SKM-1 treated with dmso at 0.1 percent for 144 hours (cell line): ENCODE data around the gene BAMBI.
"Not testable (repeated sequence)": the region's sequence is repeated elsewhere in the genome, so short reads cannot be mapped to it uniquely, and the experiment has no call there.

Source experiments
- DNase-seq: peaks from one replicate; lab custom pipeline; 2025; ENCODE audit not compliant: unreplicated experiment; lab: John Stamatoyannopoulos, UW

The BAMBI gene

GRCh38 chr10:28676968-28677887 lies at the start of gene BAMBI:
TSS of gene BAMBI (plus strand) at chr10:28677521. CDS start at chr10:28677898, 377 bp downstream.
- peak; percentile 68 for DNase-seq

GRCh38 chr10:28628184-28628893 lies 49.0 kb upstream of the BAMBI start:
- peak; percentile 24 for DNase-seq

GRCh38 chr10:28631896-28632583 lies 45.3 kb upstream of the BAMBI start:
- DNase-seq, result no peak

DNA sequence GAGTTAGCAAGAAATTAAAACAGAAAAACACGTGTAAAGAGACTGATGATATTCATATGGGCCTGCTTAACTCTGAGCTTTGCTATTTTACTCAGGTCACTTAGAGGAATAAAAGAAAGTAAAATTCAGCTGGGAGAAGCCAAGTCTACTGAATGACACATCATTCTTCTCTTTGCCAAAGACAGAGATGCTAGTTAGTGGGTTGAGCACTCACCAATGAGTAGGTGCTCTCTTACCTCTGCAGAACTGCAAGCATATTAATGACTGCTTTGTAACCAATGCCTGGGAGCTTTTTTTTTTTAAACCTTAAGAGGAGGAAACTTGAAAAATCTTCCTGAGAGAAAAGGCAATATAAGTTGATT lies 44.8 kb upstream of the BAMBI start:
- DNase-seq, result no peak

GRCh38 chr10:28633750-28634149 lies 43.6 kb upstream of the BAMBI start:
- no peak for DNase-seq

DNA sequence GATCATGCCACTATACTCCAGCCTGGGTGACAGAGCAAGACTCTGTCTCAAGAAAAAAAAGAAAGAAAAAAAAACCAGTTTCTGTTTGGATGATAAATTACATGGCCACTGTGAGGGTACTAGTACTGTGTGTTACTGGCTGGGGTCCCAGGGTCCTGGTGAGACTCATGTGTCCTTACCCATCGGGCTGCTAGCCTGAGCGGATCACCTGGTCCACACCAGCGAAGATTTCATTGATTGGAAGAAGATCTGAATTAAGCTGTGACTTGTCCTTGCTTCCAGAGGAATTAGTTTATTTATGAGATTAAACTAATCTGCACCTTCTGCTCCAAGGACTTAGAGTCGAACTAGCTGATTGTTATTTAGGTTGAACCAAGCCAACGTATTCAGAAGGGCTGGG lies 40.0 kb upstream of the BAMBI start:
- no peak for DNase-seq

- no peak for DNase-seq
Observed at GRCh38 chr10:28638392-28638791, 38.9 kb upstream of the BAMBI start.

- no peak for DNase-seq
Observed at GRCh38 chr10:28640551-28640950, 36.8 kb upstream of the BAMBI start.

DNA sequence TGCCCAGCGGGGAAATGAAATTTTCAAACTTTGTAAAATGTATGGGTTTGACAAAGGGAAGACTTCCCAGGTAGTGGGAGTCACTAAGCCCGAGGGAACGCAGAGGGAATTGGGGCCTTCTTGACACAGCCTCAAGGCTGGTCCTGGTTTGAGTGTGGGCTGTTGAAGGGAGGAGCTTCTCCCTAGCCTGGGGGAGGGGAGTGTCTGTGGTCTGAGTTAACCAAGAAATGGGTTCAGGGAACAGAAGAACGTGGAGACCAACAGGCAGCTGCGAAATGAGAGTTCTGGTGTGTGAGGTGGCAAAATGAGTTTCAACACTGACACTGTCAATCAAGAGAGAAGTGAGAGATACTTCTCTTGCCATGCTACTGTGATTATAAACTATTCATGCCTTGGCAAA lies 32.7 kb upstream of the BAMBI start:
- no peak for DNase-seq

DNA sequence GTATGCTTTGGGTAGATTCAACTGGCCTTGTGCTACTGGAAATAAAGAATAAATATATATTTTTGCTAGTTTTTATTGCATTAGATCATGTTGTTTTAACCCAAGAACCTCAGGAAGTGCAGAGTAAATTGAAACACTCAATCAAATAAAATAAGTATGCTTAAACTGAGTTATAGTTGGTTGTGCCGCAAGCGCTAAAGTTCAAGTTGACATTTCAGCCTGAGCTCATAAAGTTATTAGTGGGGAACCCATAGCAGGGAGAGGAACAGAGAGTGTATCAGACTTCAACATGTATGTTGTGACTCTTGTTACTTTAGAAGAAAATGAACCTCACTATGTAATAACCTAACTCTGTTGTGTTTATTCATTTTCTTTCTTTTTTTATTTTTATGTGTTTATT lies 25.2 kb upstream of the BAMBI start:
- DNase-seq, result no peak

DNA sequence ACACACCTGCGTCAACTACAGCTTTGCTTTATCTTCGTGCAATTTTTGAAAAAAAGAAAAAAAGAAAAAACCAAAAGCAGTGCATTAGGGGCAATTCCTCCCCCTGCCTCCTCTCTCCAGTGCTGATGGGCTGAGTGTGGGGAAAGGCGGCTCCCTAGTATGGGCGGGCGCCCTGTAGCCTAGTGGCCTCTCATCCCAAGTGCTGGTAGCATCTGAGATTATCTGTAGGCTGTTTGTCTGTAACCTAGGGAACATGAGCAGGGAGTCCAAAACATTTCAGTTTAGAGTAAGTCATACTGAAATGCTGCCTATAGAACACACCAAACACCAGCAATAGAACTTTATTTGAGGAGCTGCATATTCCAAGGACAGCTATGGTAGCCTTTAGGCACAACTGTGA lies 24.6 kb upstream of the BAMBI start:
- no peak for DNase-seq

GRCh38 chr10:28658824-28659223 lies 18.5 kb upstream of the BAMBI start:
- DNase-seq, result not testable (repeated sequence)

- no peak for DNase-seq
Observed at GRCh38 chr10:28661035-28661434, 16.3 kb upstream of the BAMBI start.

GRCh38 chr10:28663576-28664368 lies 13.5 kb upstream of the BAMBI start:
- DNase-seq, result peak; percentile 26

GRCh38 chr10:28664369-28664740 lies 13.0 kb upstream of the BAMBI start:
- no peak for DNase-seq

GRCh38 chr10:28666751-28667467 lies 10.4 kb upstream of the BAMBI start:
- no peak for DNase-seq

- no peak for DNase-seq
Observed at GRCh38 chr10:28668363-28669226, 8.7 kb upstream of the BAMBI start.

- DNase-seq, result no peak
Observed at GRCh38 chr10:28669227-28670173, 7.8 kb upstream of the BAMBI start.
